ENCODE results near the gene BABAM2.

BABAM2 gene

DNA sequence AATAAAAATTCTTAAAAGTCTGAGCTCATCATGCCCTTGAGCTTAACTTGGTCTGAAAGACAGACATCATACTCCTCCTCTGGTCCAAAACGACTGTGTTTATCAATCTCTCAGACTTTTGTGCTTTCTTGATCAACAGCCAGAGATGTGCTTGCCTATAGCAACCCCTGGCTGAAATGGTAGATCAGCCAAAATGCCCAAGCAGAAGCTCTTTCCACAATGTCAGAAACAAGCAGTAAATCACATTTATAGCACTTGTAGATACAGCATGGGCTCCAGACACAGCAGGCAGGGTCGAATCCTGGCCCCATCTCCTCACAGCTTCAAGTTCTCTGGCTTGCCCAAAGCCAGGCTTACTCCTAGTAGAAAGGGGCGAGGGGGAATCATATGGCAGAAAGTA is 391.7 kb downstream of the BABAM2 start:
- no peak for DNase-seq (ENCODE audit: low read depth)

GRCh38 chr2:28282861-28283646 is 392.5 kb downstream of the BABAM2 start:
- DNase-seq (ENCODE audit: low read depth) = no peak

DNA sequence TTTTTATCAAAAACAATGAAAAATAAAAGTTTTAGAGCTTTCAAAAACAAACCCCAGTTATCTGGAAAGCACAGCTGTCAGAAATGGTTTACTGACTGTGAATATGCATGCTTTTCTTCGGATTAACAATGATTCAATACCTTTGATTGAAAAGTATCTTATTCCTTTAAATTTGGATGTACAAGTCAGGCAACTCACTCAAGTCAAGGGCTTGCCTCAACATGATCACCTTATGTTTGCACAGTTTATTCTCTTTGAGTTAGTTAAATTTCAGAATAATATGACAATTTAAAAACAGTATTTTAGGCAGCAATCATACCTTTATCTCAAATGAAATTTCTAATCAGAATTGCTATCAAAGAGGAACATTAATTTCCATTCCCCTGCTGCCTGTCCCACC is 393.3 kb downstream of the BABAM2 start:
- no peak for DNase-seq (ENCODE audit: low read depth)

DNA sequence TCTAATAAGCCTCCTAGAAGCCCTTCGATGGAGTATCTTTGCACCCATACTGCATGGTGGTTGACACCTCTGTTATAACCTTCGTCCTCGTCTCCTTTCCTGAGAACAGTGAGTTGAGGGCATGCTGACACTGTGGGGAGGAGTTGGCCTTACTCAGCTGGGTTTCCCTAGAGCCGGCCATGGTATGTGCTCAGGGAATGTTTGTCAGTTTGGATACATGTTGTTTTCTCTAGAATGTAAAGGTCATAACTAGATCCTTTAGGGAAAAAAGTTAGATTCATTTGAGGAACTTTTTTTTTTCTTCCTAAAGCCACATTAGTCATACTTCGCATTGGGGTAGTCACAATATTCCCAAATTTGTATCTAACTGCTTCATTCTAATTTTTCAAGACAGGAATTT is 396.1 kb downstream of the BABAM2 start:
- no peak for DNase-seq (ENCODE audit: low read depth)

DNA sequence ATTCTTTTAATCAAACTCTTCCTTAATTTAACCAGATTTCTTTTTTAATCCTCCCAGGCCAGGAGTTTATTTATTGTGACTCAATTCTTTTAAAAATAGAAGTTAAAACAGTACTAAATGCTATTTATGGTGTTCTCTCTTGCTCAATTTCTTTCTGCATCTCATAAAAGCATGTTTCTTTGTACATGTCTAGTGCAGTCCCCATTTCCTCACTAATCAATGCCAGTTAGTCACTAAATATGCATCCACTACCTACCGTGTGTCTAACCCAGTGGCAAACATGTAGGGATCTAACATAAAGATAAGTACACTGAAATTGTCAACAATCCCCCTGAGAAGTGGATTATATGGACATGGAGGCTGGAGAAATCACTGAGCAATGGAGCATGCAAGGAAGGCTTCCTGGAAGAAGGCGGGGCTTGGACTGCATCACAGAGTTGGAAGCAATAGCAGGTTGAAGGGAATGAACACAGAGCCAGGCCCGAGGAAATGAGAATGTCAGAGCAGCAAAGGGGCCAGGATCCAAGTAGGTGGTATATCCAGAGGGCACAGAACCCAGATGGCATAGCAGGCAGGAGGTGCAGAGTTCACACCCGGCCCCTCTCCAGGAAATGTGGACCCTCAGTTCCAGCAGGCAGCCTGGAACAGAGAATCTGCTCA is 396.9 kb downstream of the BABAM2 start:
- no peak for DNase-seq (ENCODE audit: low read depth)

DNA sequence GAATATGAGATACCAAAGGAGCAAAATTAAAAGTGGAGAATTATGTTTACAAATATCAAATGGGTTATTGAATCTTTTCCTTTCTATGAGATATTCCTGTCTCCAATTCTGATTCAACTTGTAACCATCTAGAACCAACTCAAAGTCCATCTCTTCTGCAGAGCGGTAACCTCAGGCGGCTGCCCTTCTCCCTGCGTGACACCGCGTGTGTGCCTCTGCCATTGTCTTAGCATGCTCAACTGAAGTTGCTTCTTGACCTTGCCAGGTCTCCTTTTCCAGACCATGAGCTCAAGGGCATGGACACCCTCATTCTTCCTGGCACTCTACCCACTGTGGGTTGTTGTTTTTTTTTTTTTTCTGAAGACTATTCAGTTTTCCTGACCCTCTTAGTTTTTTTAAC is 398.1 kb downstream of the BABAM2 start:
- DNase-seq (ENCODE audit: low read depth) = no peak

- DNase-seq (ENCODE audit: low read depth) = no peak
Observed at GRCh38 chr2:28291811-28292440, 401.4 kb downstream of the BABAM2 start.

GRCh38 chr2:28292491-28292890 is 402.0 kb downstream of the BABAM2 start:
- no peak for DNase-seq (ENCODE audit: low read depth)

- DNase-seq (ENCODE audit: low read depth) = no peak
Observed at GRCh38 chr2:28293416-28293815, 402.9 kb downstream of the BABAM2 start.

GRCh38 chr2:28294451-28294850 is 403.9 kb downstream of the BABAM2 start:
- no peak for DNase-seq (ENCODE audit: low read depth)

DNA sequence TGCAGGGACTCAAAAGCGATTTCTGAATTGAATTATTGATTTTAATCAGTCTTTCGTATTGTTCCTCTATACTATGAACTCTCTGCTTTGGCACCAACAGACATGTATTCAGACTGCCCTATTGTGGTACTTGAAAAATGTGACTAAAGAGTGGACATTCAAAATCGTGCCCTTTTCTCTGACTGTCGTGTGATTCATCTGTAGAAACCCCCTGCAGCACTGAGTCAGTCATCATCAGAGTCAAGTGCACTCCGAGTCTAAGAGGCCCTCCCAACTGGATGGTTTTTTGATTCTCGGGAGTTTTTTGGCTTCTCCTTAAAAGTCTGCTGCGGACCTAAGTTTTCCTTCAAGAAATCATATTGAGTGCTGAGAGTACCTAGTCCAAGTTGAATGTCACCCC is 405.7 kb downstream of the BABAM2 start:
- no peak for DNase-seq (ENCODE audit: low read depth)

- no peak for DNase-seq (ENCODE audit: low read depth)
Observed at GRCh38 chr2:28296904-28297303, 406.4 kb downstream of the BABAM2 start.

GRCh38 chr2:28297531-28297930 is 407.0 kb downstream of the BABAM2 start:
- no peak for DNase-seq (ENCODE audit: low read depth)

DNA sequence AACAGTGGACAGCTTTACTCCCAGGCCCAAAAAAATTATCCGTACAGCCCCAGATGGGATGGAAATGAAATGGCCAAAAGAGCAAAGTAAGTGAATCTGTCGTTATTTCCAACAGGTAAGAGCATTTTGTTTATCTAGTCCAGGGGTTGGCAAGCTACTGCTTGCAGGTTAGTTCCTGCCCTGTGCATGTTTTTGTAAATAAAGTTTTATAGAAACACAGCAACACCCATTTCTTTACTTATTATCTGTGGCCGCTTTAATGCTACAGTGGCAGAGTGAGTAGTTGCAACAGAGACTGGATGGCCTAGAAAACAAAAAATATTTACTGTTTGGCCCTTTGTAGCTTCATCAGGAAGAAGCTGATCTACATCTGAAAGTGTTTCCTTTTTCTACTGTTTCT is 407.9 kb downstream of the BABAM2 start:
- DNase-seq (ENCODE audit: low read depth) = no peak

DNA sequence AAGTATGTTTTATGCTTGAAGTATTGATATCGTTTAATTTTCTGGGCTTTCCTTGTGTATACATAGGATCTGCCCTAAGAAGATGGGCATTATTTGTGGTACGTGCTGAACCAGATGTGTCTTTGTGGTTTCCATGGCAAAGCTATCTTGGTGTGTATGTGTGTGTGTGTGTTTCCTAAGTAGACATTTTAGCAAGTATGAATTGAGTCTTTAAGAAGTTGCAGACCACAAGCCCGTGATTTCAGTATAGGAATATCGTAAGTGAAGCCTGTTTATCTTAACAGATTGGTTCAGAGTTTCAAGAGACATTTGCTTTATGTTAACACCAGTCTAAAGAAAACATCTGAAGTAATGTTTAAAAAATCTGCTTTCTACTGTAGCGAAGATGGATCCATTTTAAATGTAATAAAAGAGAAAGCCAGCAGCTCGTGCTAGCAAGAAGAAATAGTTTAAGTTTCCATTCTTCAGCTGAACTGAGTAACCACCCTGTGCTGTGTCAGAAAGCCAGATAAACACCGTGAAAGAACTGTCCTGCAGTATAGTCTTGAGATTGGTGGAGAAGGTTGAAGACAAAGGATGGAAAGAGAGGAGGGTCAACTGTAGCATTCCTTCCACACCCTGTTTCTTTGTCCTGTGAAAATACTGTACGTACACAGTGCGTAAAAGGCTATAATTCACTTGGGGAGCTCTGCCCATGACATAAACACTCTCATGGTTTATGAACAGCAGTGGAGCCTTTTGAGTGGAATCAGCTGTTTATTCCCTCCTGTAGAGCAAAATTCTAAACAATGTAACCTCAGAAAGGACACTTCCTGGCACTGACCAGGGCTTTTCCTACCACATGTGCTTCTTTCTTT is 410.2 kb downstream of the BABAM2 start:
- DNase-seq (ENCODE audit: low read depth) = peak; percentile 74

DNA sequence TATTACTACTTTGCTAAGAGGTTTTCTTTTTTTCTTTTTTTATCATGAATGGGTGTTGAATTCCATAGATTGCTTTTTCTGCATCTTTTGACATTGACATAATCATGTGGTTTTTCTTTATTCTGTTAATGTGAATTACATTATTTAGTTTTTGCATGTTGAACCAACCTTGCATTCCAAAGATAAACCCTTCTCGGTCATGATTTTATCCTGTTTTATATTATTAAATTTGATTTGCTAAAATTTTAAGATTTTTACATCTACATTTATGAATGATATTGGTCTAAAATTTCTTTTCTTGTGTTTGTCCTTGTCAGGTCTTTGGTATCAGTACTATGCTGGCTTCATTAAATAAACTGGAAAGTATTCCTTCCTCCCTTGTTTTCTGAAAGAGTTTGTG is 414.7 kb downstream of the BABAM2 start:
- no peak for DNase-seq (ENCODE audit: low read depth)

GRCh38 chr2:28310107-28310506 is 419.6 kb downstream of the BABAM2 start:
- DNase-seq (ENCODE audit: low read depth) = no peak

- no peak for DNase-seq (ENCODE audit: low read depth)
Observed at GRCh38 chr2:28311660-28312249, 421.2 kb downstream of the BABAM2 start.

GRCh38 chr2:28312307-28313219 is 422.0 kb downstream of the BABAM2 start:
- no peak for DNase-seq (ENCODE audit: low read depth)

DNA sequence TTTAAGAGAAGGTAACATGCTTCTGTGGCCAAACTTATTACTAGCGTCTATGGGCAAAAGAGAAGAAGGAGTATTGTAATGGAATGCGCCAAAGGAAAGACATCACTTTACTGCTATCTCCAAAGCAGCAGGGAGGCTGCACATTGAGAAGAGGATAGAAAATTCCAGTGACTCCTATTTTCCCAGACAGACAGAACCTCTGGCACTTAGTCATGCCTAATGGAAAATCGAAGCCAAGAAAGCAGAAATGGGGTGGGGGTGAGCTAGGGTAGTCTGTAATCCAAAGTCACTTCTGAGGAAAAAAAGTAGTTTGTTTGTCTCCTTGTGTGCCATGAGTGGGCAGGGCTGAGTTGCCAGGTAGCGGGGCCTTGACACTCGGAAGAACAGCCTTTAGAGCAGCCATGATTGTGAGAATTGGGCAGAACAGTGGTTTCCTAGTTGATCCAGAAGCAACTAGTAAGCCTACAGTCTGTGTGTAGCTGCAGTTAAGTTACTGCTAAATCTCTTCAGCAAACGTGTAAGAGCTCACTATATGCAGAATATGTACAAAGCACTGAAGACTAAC is 422.8 kb downstream of the BABAM2 start:
- DNase-seq (ENCODE audit: low read depth) = no peak

DNA sequence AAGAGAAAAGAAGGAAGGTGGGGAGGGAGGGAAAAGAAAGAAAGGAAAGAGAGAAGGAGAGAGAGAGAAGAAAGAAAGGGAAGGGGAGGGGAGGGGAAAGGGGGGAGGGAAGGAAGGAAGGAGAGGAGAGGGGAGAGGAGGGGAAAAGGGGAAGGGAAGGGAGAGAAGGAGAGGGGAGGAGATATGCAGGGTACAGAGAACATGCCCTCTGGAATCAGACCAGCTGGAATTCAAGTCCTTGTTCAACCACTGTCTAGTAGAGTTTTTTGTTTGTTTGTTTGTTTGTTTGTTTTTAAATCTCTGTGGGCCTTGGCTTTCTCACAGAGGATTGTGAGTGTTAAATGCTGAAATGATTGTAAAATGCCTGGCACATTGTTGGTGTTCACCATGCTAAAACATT is 424.4 kb downstream of the BABAM2 start:
- DNase-seq (ENCODE audit: low read depth) = no peak
